Activated naive CD4-positive, alpha-beta T cell treated with anti-CD3 and anti-CD28 coated beads, Interleukin-2, amount 50 U/mL, for 72 hours (primary cell): ENCODE data around the gene STK33. TPM values are rescaled to one million over a fixed set of nuclear protein-coding genes. Genes with fewer than 3 reads are reported as not detected.

Source experiments
- ATAC-seq, 2 donors: fragments of 150-1000 bp; cut with Tn5 transposase; 2 replicates each; pipeline ENCODE4 v1.10.0; 2021; ENCODE audit warnings: mild to moderate bottlenecking in 2 of 2, moderate library complexity in 2 of 2
- DNase-seq, 2 donors: peaks; one replicate each; pipeline ENCODE4 v3.0.0; 2021 to 2022; ENCODE audit warnings: low spot score in 2 of 2
- H3K27ac Mint-ChIP-seq, 2 donors: one replicate each; pipeline ENCODE4 v1.8.0; 2022; ENCODE audit warnings: mild to moderate bottlenecking in 2 of 2, mixed read lengths in 2 of 2
- H3K36me3 Mint-ChIP-seq, 2 donors: one replicate each; pipeline ENCODE4 v1.8.0; 2022; ENCODE audit warnings: mixed read lengths in 2 of 2
- H3K9me3 Mint-ChIP-seq, 2 donors: one replicate each; pipeline ENCODE4 v1.8.0; 2022; ENCODE audit warnings: mixed read lengths in 2 of 2
- total RNA-seq, 2 donors: library from RNA; stranded (reverse); gene quantifications; one replicate each; pipeline ENCODE4 v1.2.3, GENCODE V29; 2022

STK33 gene
- total RNA-seq, 2 donors from 2014 or later = 0.14 to 2.1 TPM

DNA sequence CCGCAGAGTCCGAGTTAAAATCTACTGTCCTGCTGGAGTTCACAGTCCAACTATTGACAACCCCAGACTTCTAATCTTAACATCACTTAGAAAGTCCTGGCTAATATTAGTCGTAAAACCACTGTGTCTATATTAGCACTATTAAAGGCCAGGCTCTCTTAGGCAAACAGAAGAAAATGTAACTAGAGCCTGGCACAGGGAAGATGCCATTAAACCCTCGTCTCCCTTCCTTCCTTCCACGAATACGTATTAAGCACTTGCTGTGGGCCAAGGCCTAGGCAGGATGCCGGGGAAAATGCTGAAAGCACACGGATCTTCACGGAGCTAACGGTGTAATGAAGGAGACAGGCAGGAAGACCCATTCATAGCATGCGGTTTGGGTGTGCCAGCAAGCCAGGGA lies 248.8 kb downstream of the STK33 start:
- Mint-ChIP-seq H3K9me3 (peaks cover 0 to 6% of the 10 kb centered on the region in 2 donors), H3K27ac (peak overlapping the region in 1 of 2 donors; percentile 78), H3K36me3 (no peaks in the 10 kb centered on the region)
- ATAC-seq = no peak
- DNase-seq = no peak

DNA sequence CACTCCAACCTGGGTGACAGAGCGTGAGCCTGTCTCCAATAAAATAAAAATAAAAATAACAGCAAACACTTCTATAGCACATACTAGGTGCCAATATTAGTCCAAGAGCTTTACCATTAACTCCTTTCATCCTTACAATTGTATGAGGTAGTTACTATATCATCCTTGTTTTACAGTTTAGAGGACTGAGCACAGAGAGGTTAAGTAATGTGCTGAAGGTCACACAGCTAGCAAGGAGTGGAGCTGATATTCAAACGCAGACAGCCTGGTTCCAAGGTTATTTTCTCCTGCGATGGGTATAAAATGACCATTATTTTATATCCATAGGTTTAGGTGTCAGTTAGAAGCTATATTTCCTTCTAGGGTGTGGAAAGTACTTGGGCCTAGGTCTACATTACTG lies 249.7 kb downstream of the STK33 start:
- Mint-ChIP-seq H3K36me3 (no peaks in the 10 kb centered on the region), H3K9me3 (peaks cover 0 to 6% of the 10 kb centered on the region in 2 donors), H3K27ac (no peak overlapping the region)
- DNase-seq (no peak), ATAC-seq (no peak)

DNA sequence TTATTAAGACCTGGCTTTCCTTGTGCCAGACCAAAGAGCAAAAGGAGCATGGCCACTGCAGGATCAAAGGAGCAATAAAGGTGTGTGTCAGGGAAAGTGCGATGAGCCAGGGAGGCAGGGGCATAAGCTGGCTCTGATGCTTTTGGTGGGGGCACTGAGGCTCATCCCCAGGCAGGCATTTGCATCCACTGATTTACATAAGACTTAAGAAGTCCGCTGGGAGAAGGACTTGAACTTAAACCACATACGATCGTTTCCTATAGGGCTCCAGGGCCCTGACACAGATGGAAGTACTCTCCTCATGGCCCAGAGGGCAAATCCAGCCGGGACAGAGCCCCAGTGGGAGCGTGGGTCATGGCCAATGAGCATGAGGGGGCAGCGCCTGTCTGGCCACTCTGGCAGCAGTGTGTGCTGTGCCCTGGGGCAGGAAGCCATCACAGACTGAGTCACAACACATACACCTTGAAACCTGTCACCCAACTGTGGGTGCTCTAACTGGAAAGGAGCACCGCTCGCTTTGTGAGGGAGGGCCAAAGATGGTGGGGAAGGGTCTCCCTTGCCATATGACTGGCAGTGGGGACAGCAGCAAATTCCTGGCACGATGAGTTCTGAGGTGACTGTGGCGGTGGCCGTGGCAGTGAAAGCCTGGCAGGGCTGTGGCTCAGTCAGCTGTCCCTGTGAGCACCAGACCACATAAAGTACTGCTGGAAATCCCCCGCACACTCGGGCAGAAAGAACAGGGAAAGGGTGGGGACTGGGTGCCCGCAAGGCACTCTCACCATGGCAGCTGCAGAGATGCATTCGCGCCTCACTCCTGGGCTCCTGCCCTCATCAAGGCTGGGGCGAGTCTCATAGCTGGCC lies 251.0 kb downstream of the STK33 start:
- H3K27ac Mint-ChIP-seq = peak overlapping the region in 1 of 2 donors; percentile 36
- DNase-seq (peak; percentile 12 to 58), ATAC-seq (peak; percentile 88 to 90)
- peaks cover 0 to 3% of the 10 kb centered on the region in 2 donors for H3K9me3 Mint-ChIP-seq
- H3K36me3 Mint-ChIP-seq = no peaks in the 10 kb centered on the region

DNA sequence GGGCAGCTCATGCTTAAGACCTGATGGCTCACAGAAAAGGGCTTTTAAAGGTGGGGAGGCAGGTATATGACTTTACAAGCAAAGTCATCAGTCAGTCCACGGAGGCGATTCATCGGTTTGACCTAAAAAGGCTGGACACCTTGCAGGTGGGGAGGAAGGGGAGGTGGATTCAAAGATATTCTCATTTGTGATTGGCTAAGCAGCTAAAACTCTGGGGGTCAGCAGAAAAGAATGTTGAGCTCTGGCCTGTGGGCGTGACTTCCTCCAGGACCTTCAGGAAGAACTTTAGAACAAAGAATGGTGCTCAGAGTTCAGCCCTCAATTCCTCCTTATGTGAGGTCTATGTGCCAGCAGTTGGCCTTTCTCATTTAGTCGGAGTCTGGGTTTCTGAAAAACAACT lies 252.0 kb downstream of the STK33 start:
- H3K36me3 Mint-ChIP-seq = no peaks in the 10 kb centered on the region
- DNase-seq (no peak), ATAC-seq (no peak)
- no peaks in the 10 kb centered on the region for H3K9me3 Mint-ChIP-seq
- no peak overlapping the region for H3K27ac Mint-ChIP-seq

Other genes starting within 250 kb of the STK33 start
- 10 to 100 TPM; 16.2 to 25.3 TPM for gene TRIM66, start 88.4 kb upstream of the STK33 start, total RNA-seq
- 1,000 to 10,000 TPM; 1,341 to 1,591 TPM for gene RPL27A, start 88.6 kb upstream of the STK33 start, total RNA-seq